Stomach (tissue), 9 donors: ENCODE results near the gene GNAT2. TPM values are rescaled to one million over a fixed set of nuclear protein-coding genes. Genes with fewer than 3 reads are reported as not detected.

Experiments used
- DNase-seq, 2 donors: peaks; one replicate each; pipeline versions ENCODE4 v3.0.0 to v3.0.0-alpha.2; 2013 to 2019
- H3K27ac ChIP-seq, 5 donors: fragments of 200-600 bp in 4 of 5; sonication (generic) in 4 of 5; one replicate each; pipeline ENCODE4 v1.5.1; 2013 to 2019; ENCODE audit warnings: mild to moderate bottlenecking in 1 of 5, moderate library complexity in 1 of 5
- H3K27me3 ChIP-seq, 3 donors: fragments of 200-600 bp; sonication (generic); one replicate each; pipeline ENCODE4 v1.5.1; 2017 to 2019; ENCODE audit warnings: mixed run types in 1 of 3
- H3K36me3 ChIP-seq, 4 donors: fragments of 200-600 bp; sonication (generic); 1 replicate in 3 of 4; 2 replicates in 1 of 4; pipeline ENCODE4 v1.5.1; 2016 to 2019
- H3K4me1 ChIP-seq, 4 donors: fragments of 200-600 bp; sonication (generic); one replicate each; pipeline ENCODE4 v1.5.1; 2016 to 2019
- H3K4me3 ChIP-seq, 4 donors: fragments of 200-600 bp; sonication (generic) in 3 of 4; one replicate each; pipeline ENCODE4 v1.5.1; 2016 to 2019; ENCODE audit warnings: mild to moderate bottlenecking in 1 of 4
- H3K9me3 ChIP-seq, 4 donors: fragments of 200-600 bp; sonication (generic); one replicate each; pipeline ENCODE4 v1.5.1; 2016 to 2019
- EP300 ChIP-seq: sonication (generic); formaldehyde crosslinking; IDR thresholded peaks from one replicate; pipeline ENCODE4 v1.6.1; 2017; ENCODE audit warnings: antibody characterized with exemption
- POLR2A ChIP-seq, 4 donors: fragments of 450-650 bp; IDR thresholded peaks; one replicate each; pipeline ENCODE4 v1.6.1; 2016; ENCODE audit warnings: antibody characterized with exemption in 4 of 4, control low read depth in 2 of 4, mild to moderate bottlenecking in 1 of 4, moderate library complexity in 1 of 4
- POLR2AphosphoS5 ChIP-seq, 3 donors: sonication (generic); formaldehyde crosslinking; IDR thresholded peaks; one replicate each; pipeline ENCODE4 v1.6.1; 2016; ENCODE audit warnings: antibody characterized with exemption in 3 of 3
- WGBS, 5 donors: extraction: QIAGEN DNeasy Blood & Tissue Kit in 3 of 5; methylation state at CpG; one replicate each; pipeline versions ENCODE4 v1.1.5 to v1.1.7; 2013 to 2018; 5-methylcytosine and 5-hydroxymethylcytosine counted together
- intact Hi-C: fragments of 100-400 bp; cut with DNase I; formaldehyde crosslinking; loops from one replicate; pipeline ENCODE4 v1.15.1; 2023; ENCODE audit warnings: low total_unique reads
- polyA plus RNA-seq, 3 donors: library from polyadenylated mRNA; stranded (reverse); fragments of 200-250 nt; gene quantifications; one replicate each; pipeline ENCODE4 v1.2.3, GENCODE V29; 2013
- total RNA-seq, 5 donors: library from RNA; depleted of rRNA; stranded (reverse); fragments of >200 nt; gene quantifications; one replicate each; pipeline versions ENCODE4 v1.1.0 to v1.2.3, GENCODE V29; 2014 to 2016
- TF ChIP-seq, protein P1 (sequence below), 7 experiments: fragments of 450-650 bp in 4 of 7; fragments of 200-600 bp in 3 of 7; sonication (generic) in 3 of 7; IDR thresholded peaks; one replicate each; pipeline ENCODE4 v1.5.1; 2016 to 2019; ENCODE audit warnings: antibody characterized with exemption in 7 of 7, control low read depth in 2 of 7, mild to moderate bottlenecking in 1 of 7
- donor health status: healthy with polysubstance abuse.
- donor health status: Bipolar disorder and iron deficiency.
- donor health status: healthy.

The GNAT2 gene
- total and polyA plus RNA-seq, 8 donors, result 0.43 TPM; not detected in 7

DNA sequence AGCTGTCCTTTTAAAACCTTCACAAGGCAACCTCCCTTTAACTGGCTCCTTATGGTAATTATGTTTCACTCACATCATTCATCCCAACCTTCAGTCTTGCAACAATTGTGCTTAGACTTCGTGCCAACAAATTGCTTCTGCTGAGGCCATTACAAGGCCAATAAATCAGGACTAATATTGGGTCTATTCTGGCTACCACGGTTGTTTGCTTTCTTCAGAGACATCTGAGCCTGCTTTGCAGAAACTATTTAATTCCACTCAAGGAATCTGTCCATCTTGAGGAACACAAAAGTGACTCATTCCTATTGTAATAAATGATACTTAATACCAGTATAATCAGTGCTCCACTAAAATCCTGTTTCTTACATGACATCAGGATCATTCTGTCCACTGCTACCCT is 33.9 kb upstream of the GNAT2 start:
- intact Hi-C loops, result no loop called here
- Histone ChIP-seq H3K27me3 (no peaks in the 10 kb centered on the region), H3K4me3 (no peak overlapping the region), H3K36me3 (peaks cover 0 to 11% (median under 1%) of the 10 kb centered on the region in 4 donors), H3K27ac (no peak overlapping the region), H3K4me1 (peaks cover 12 to 35% (median 20%) of the 10 kb centered on the region in 4 donors), H3K9me3 (no peaks in the 10 kb centered on the region)
- DNase-seq, result no peak
- 62 to 82% (median 78%) methylated on average over 2 of the region's 2 CpGs for WGBS, 5 donors
- no peak for TF ChIP-seq POLR2A (IDR thresholded peaks at IDR 0.05)
- TF ChIP-seq POLR2AphosphoS5 (IDR thresholded peaks at IDR 0.05), result no peak
- TF ChIP-seq EP300, result no peak
- TF ChIP-seq, protein P1, sequence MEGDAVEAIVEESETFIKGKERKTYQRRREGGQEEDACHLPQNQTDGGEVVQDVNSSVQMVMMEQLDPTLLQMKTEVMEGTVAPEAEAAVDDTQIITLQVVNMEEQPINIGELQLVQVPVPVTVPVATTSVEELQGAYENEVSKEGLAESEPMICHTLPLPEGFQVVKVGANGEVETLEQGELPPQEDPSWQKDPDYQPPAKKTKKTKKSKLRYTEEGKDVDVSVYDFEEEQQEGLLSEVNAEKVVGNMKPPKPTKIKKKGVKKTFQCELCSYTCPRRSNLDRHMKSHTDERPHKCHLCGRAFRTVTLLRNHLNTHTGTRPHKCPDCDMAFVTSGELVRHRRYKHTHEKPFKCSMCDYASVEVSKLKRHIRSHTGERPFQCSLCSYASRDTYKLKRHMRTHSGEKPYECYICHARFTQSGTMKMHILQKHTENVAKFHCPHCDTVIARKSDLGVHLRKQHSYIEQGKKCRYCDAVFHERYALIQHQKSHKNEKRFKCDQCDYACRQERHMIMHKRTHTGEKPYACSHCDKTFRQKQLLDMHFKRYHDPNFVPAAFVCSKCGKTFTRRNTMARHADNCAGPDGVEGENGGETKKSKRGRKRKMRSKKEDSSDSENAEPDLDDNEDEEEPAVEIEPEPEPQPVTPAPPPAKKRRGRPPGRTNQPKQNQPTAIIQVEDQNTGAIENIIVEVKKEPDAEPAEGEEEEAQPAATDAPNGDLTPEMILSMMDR (IDR thresholded peaks at IDR 0.05), result no peak

DNA sequence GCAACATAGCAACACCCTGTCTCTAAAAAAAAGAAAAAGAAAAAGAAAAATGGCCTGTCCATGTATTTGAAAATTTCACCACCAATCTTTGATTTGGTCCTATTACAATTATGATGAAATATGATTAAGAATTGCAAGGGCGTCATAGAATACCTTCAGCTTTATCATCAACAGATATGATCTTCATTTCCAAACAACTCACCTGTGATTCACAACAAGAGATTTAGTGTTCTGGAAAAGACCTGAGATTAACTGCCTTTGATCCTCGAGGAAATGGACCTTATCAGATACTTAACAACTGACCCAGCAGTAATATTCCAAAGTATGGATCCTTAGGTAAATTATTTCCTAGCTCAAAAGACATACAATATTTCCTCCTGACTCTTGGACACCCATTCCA is 33.0 kb upstream of the GNAT2 start:
- peaks cover 0 to 3% (median 0%) of the 10 kb centered on the region in 4 donors for H3K36me3 ChIP-seq
- TF ChIP-seq POLR2AphosphoS5 (IDR thresholded peaks at IDR 0.05), result peak in 1 of 3 donors; percentile 12
- TF ChIP-seq, protein P1 (IDR thresholded peaks at IDR 0.05), result no peak
- intact Hi-C loops, result no loop called here
- 32 to 57% (median 35%) methylated on average over 2 of the region's 2 CpGs for WGBS, 5 donors
- no peak for DNase-seq
- H3K27me3 ChIP-seq, result no peaks in the 10 kb centered on the region
- no peaks in the 10 kb centered on the region for H3K9me3 ChIP-seq
- no peak overlapping the region for H3K27ac ChIP-seq
- no peak overlapping the region for H3K4me3 ChIP-seq
- H3K4me1 ChIP-seq, result peaks cover 12 to 27% (median 20%) of the 10 kb centered on the region in 4 donors

DNA sequence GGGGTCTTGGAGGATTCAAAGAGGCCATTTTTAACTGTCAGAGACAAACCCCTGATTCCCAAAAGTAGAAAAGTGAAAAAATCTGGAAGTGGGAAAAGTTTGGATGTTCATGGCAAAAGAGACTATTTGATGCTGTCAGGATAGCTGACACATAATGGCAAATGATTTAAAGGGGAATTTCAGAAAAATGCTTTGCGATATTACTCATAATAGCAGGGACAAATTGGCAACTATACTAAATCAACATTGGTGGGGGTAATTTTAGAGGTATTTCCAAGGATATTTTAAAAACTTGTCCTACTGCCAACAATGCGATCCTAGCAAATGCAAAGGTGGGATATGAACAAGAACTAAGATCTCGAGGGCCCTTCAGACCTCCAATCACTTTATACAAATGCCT is 31.2 kb upstream of the GNAT2 start:
- 90 to 93% (median 92%) methylated on average over 3 of the region's 3 CpGs for WGBS, 5 donors
- intact Hi-C loops, result no loop called here

DNA sequence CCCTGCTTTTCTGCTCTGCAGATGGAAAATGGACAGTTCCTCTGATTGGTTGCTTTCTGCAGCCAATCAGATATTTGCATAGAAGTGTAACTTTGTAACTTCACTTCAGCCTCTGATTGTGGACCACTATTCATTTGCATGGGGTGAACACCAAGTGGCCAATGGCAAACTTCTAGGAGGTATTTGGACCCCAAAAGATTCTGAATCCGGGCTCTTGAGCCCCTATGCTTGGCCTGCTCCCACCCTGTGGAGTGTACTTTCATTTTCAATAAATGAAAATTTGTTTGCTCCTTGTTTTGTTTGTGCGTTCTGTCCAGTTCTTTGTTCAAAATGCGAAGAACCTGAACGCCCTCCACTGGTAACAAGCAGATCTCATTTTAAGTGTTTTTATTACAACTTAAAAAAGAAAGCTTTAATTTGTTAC is 30.1 kb upstream of the GNAT2 start:
- no peak overlapping the region for H3K27ac ChIP-seq
- H3K36me3 ChIP-seq, result no peaks in the 10 kb centered on the region
- peaks cover 0 to 2% (median 1%) of the 10 kb centered on the region in 4 donors for H3K4me1 ChIP-seq
- DNase-seq, result peak in 1 of 2 donors; percentile 57
- TF ChIP-seq, protein P1 (IDR thresholded peaks at IDR 0.05), result peak in 1 of 7 experiments; percentile 15
- TF ChIP-seq POLR2AphosphoS5 (IDR thresholded peaks at IDR 0.05), result no peak
- no peaks in the 10 kb centered on the region for H3K9me3 ChIP-seq
- intact Hi-C loops, result no loop called here
- 53 to 69% (median 60%) methylated on average over 4 of the region's 4 CpGs for WGBS, 5 donors
- no peaks in the 10 kb centered on the region for H3K27me3 ChIP-seq
- peak overlapping the region in 2 of 4 donors; percentile 8 to 18 for H3K4me3 ChIP-seq

More for the DNA sequence above, 31.2 kb upstream of the GNAT2 start:
- no peak for TF ChIP-seq POLR2AphosphoS5 (IDR thresholded peaks at IDR 0.05)
- no peak for TF ChIP-seq POLR2A (IDR thresholded peaks at IDR 0.05)
- no peak for TF ChIP-seq EP300
- TF ChIP-seq, protein P1 (IDR thresholded peaks at IDR 0.05), result no peak
- Histone ChIP-seq H3K4me3 (no peak overlapping the region), H3K36me3 (no peaks in the 10 kb centered on the region), H3K4me1 (peaks cover 6 to 13% (median 11%) of the 10 kb centered on the region in 4 donors), H3K27ac (no peak overlapping the region), H3K27me3 (no peaks in the 10 kb centered on the region), H3K9me3 (no peaks in the 10 kb centered on the region)
- DNase-seq, result no peak
